Colonic mucosa (tissue), 4 donors: ENCODE data around the gene EPHX1. TPM values are rescaled to one million over a fixed set of nuclear protein-coding genes. Genes with fewer than 3 reads are reported as not detected.

Source experiments
- DNase-seq: peaks from one replicate; pipeline ENCODE4 v3.0.0-alpha.2; 2020
- H3K27ac ChIP-seq: fragments of 200-600 bp; one replicate; pipeline ENCODE4 v1.8.0; 2021
- H3K27me3 ChIP-seq: fragments of 200-600 bp; one replicate; pipeline ENCODE4 v1.8.0; 2021
- H3K36me3 ChIP-seq: fragments of 200-600 bp; one replicate; pipeline ENCODE4 v1.8.0; 2021
- H3K4me1 ChIP-seq: fragments of 200-600 bp; one replicate; pipeline ENCODE4 v1.8.0; 2021; ENCODE audit warnings: mild to moderate bottlenecking
- H3K4me3 ChIP-seq: fragments of 200-600 bp; one replicate; pipeline ENCODE4 v1.8.0; 2021
- H3K9ac ChIP-seq, 2 donors: one replicate each; pipeline ENCODE4 v1.7.0; 2013; ENCODE audit warnings: control low read depth in 2 of 2, low read depth in 2 of 2, low read length in 2 of 2
- H3K9me3 ChIP-seq: fragments of 200-600 bp; one replicate; pipeline ENCODE4 v1.8.0; 2021
- intact Hi-C: fragments of 100-400 bp; cut with DNase I; formaldehyde crosslinking; loops from one replicate; pipeline ENCODE4 v1.14.1; 2022
- total RNA-seq, 2 donors: library from RNA; stranded (reverse); fragmentation: NEBNext Ultra II Directional in 1 of 2; extraction: Animal tissue kit (Norgen Biotek cat#: 25700) in 1 of 2; gene quantifications; one replicate each; pipeline ENCODE4 v1.2.1, GENCODE V29; 2021
- TF ChIP-seq, protein P1 (sequence below): fragments of 200-600 bp; IDR thresholded peaks from one replicate; pipeline ENCODE4 v1.8.0; 2022; ENCODE audit warnings: antibody characterized with exemption, mild to moderate bottlenecking
- donor health status: healthy.
- donor health status: DM: no; HTN: no; CAD: no.
- donor health status: DM: no; HTN: no; CAD: no.

Gene EPHX1
- total RNA-seq, 2 donors from 2014 or later = 58.0 to 61.9 TPM

DNA sequence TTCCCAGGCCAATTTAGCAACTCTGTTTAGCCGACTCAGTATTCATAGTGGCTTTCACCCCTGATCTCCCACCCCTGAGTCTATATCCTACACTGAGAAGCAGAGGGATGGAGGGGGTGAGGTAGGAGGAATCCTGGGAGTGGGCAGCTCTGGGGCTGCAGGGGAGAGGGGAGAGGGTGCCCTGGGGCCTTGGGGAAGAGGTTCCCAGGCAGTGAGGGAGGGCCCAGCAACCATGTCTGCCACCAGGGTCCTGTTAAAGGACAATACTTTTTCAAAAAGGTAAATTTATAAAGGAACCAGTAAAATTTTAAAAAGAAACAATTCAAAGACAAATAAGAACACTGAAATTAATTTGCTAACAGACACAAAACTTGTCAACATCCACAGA lies 30.3 kb downstream of the EPHX1 start:
- Histone ChIP-seq H3K27ac (no peak overlapping the region), H3K4me1 (no peaks in the 10 kb centered on the region), H3K27me3 (no peaks in the 10 kb centered on the region), H3K4me3 (no peak overlapping the region), H3K9me3 (no peaks in the 10 kb centered on the region), H3K9ac (no peak overlapping the region), H3K36me3 (no peaks in the 10 kb centered on the region)
- intact Hi-C loops = loop anchor here (10.0 kb wide), 1 partner anchor 135 kb away; no protein-coding TSS in a partner anchor
- DNase-seq = no peak
- TF ChIP-seq, protein P1, sequence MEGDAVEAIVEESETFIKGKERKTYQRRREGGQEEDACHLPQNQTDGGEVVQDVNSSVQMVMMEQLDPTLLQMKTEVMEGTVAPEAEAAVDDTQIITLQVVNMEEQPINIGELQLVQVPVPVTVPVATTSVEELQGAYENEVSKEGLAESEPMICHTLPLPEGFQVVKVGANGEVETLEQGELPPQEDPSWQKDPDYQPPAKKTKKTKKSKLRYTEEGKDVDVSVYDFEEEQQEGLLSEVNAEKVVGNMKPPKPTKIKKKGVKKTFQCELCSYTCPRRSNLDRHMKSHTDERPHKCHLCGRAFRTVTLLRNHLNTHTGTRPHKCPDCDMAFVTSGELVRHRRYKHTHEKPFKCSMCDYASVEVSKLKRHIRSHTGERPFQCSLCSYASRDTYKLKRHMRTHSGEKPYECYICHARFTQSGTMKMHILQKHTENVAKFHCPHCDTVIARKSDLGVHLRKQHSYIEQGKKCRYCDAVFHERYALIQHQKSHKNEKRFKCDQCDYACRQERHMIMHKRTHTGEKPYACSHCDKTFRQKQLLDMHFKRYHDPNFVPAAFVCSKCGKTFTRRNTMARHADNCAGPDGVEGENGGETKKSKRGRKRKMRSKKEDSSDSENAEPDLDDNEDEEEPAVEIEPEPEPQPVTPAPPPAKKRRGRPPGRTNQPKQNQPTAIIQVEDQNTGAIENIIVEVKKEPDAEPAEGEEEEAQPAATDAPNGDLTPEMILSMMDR = no peak

DNA sequence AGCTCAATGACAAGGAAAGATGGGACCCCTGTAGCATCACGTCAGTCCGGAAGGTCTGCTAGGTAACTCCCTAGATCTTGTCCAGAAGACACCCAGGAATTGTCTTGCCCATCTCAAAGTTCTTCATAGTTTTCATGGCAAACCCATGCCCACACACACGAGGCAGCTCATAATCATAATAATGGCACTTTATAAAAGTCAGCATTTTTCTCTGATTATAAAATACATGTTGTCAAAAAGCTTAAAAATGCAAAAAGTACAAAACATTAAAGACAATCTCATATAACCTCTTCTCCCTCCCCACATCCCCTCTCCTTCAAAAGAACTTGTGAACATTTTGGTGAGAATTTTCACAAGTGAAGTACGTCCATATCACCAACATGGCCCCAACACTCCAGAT lies 30.8 kb downstream of the EPHX1 start:
- no peak for DNase-seq

DNA sequence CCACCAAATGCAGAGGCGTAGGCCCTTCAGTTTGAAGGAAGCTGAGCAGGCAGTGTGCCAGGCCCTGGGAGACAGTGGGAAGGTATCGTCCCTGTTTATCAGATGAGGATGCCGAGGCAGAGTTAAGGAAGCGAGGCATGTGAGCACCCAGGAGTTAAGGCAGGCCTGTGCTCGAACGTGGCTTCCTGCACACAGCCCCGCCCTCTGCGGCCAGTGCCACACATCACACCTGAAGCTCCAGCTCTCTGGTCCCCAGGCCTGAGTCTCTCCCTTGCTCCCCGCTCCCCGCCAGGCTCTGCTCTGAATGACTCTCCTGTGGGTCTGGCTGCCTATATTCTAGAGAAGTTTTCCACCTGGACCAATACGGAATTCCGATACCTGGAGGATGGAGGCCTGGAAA lies 32.1 kb downstream of the EPHX1 start:
- no peak overlapping the region for H3K9ac ChIP-seq
- no peak overlapping the region for H3K4me3 ChIP-seq
- H3K4me1 ChIP-seq = no peaks in the 10 kb centered on the region
- no peaks in the 10 kb centered on the region for H3K27me3 ChIP-seq
- no peaks in the 10 kb centered on the region for H3K36me3 ChIP-seq
- intact Hi-C loops = loop anchor here (10.0 kb wide), 1 partner anchor 133 kb away; no protein-coding TSS in a partner anchor
- DNase-seq = no peak
- TF ChIP-seq, protein P1 = no peak
- no peak overlapping the region for H3K27ac ChIP-seq
- H3K9me3 ChIP-seq = no peaks in the 10 kb centered on the region

More for the DNA sequence above, 30.8 kb downstream of the EPHX1 start:
- Histone ChIP-seq H3K9me3 (no peaks in the 10 kb centered on the region), H3K27ac (no peak overlapping the region), H3K4me3 (no peak overlapping the region), H3K27me3 (no peaks in the 10 kb centered on the region), H3K9ac (no peak overlapping the region), H3K36me3 (no peaks in the 10 kb centered on the region), H3K4me1 (no peaks in the 10 kb centered on the region)
- intact Hi-C loops = loop anchor here (10.0 kb wide), 1 partner anchor 134 kb away; no protein-coding TSS in a partner anchor
- TF ChIP-seq, protein P1 = no peak

DNA sequence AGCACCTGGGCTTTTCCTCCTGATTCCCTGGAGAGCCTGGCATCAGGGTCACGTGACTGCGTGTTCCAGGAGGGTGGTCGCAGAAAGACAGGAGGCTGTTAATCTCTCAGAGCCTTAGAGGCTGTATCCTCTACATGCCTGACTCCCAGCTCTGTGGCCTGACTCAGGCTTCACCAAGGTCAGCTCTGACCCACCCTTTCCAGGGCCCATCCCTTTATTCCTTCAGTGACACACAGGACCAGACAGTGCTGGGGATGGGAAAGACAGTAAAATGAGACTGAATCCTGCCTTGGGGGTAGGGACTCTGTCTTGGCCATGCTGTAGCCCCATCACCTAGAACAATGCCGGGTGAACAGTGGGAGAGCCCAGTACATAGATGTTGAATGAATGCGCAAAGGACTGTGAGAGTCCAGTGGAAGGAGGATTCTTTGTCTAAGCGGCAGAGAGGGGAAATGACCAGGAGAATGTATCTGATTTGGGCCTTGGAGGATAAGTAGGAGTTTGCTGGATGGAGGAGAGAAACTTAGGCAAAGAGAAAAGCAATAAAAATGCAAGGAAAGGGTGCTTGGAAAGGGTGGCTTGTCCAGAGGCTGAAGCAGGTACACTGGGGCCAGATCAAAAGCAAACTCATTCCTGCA lies 33.0 kb downstream of the EPHX1 start:
- no peak overlapping the region for H3K9ac ChIP-seq
- H3K4me3 ChIP-seq = no peak overlapping the region
- no peak overlapping the region for H3K27ac ChIP-seq
- no peaks in the 10 kb centered on the region for H3K27me3 ChIP-seq
- intact Hi-C loops = loop anchor here (10.0 kb wide), 1 partner anchor 132 kb away; no protein-coding TSS in a partner anchor
- H3K9me3 ChIP-seq = no peaks in the 10 kb centered on the region
- H3K36me3 ChIP-seq = no peaks in the 10 kb centered on the region
- TF ChIP-seq, protein P1 = no peak
- no peaks in the 10 kb centered on the region for H3K4me1 ChIP-seq
- no peak for DNase-seq

DNA sequence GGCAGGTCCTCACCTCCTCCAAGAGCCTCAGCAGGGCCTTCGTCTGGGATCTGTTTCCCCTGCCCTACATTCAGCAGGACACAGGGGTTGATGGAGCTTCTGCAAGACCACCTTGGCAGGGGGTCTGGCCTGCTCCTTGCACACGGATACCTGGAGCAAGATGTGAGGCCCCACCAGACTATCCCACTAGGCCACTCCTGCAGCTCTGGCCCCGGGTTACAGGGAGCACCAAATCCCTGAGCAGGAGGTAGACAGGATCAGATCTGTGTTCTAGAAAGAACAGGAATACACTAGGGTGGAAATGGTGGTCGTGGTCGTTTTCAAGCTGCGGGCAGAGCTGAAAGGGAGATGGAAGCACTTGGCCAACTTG lies 33.5 kb downstream of the EPHX1 start:
- Histone ChIP-seq H3K27me3 (no peaks in the 10 kb centered on the region), H3K4me3 (no peak overlapping the region), H3K4me1 (peaks cover 4% of the 10 kb centered on the region), H3K9me3 (no peaks in the 10 kb centered on the region), H3K9ac (no peak overlapping the region), H3K27ac (no peak overlapping the region), H3K36me3 (no peaks in the 10 kb centered on the region)
- TF ChIP-seq, protein P1 = no peak
- no peak for DNase-seq
- intact Hi-C loops = loop anchor here (10.0 kb wide), 1 partner anchor 131 kb away; no protein-coding TSS in a partner anchor
